ENCODE results near the gene CCNB2. TPM values are rescaled to one million over a fixed set of nuclear protein-coding genes. Genes with fewer than 3 reads are reported as not detected.
"Not testable (repeated sequence)": the region's sequence is repeated elsewhere in the genome, so short reads cannot be mapped to it uniquely, and the experiment has no call there.

The CCNB2 gene
- total RNA-seq, 2 donors from 2014 or later = 8.3 to 12.2 TPM

GRCh38 chr15:59140422-59141226 lies 35.7 kb downstream of the CCNB2 start:
- Histone ChIP-seq H3K9me3 (no peaks in the 10 kb centered on the region), H3K4me1 (replicated peaks) (no peaks in the 10 kb centered on the region), H3K27ac (no peak overlapping the region), H3K27me3 (replicated peaks; ENCODE audit: insufficient read depth) (no peaks in the 10 kb centered on the region), H3K4me3 (no peak overlapping the region), H3K36me3 (peaks cover 0 to 4% of the 10 kb centered on the region in 2 donors)
- no peak for DNase-seq (ENCODE audit: low spot score)
- TF ChIP-seq POLR2A (IDR thresholded peaks at IDR 0.05) (no peak), POLR2AphosphoS5 (IDR thresholded peaks at IDR 0.05) (no peak), CTCF (IDR thresholded peaks at IDR 0.05) (no peak)
- intact Hi-C loops (cut with DNase I) = no loop called here
- WGBS = 82% methylated on average over 6 of the region's 9 CpGs

GRCh38 chr15:59143281-59143680 lies 38.3 kb downstream of the CCNB2 start:
- no peaks in the 10 kb centered on the region for H3K9me3 ChIP-seq
- intact Hi-C loops (cut with DNase I) = no loop called here
- DNase-seq (ENCODE audit: low spot score) = no peak
- H3K4me3 ChIP-seq = no peak overlapping the region
- H3K4me1 ChIP-seq (replicated peaks) = no peaks in the 10 kb centered on the region
- TF ChIP-seq POLR2A (IDR thresholded peaks at IDR 0.05) (no peak), POLR2AphosphoS5 (IDR thresholded peaks at IDR 0.05) (no peak), CTCF (IDR thresholded peaks at IDR 0.05) (no peak)
- WGBS = 91% methylated on average over 5 of the region's 5 CpGs
- H3K36me3 ChIP-seq = no peaks in the 10 kb centered on the region
- H3K27ac ChIP-seq = no peak overlapping the region
- no peaks in the 10 kb centered on the region for H3K27me3 ChIP-seq (replicated peaks; ENCODE audit: insufficient read depth)

- H3K27me3 ChIP-seq (replicated peaks; ENCODE audit: insufficient read depth); H3K4me1 ChIP-seq (replicated peaks); H3K9me3 ChIP-seq; H3K36me3 ChIP-seq; DNase-seq (ENCODE audit: low spot score); H3K4me3 ChIP-seq; intact Hi-C loops (cut with DNase I); H3K27ac ChIP-seq: not testable (repeated sequence)
- WGBS = 72% methylated on average over 10 of the region's 10 CpGs
- peak in 3 of 4 experiments; percentile 37 to 58 (median 41) for TF ChIP-seq CTCF (IDR thresholded peaks at IDR 0.05)
Measured at GRCh38 chr15:59144594-59144993, 39.6 kb downstream of the CCNB2 start.

- H3K27ac ChIP-seq = no peak overlapping the region
- peaks cover 4% of the 10 kb centered on the region for H3K4me1 ChIP-seq (replicated peaks)
- H3K9me3 ChIP-seq = no peaks in the 10 kb centered on the region
Measured at GRCh38 chr15:59147666-59148065, 42.7 kb downstream of the CCNB2 start.

More at GRCh38 chr15:59147666-59148065, 42.7 kb downstream of the CCNB2 start:
- WGBS = 59% methylated on average over 5 of the region's 5 CpGs
- H3K36me3 ChIP-seq = no peaks in the 10 kb centered on the region
- H3K27me3 ChIP-seq (replicated peaks; ENCODE audit: insufficient read depth) = no peaks in the 10 kb centered on the region
- no peak for DNase-seq (ENCODE audit: low spot score)
- H3K4me3 ChIP-seq = no peak overlapping the region
- intact Hi-C loops (cut with DNase I) = no loop called here
- TF ChIP-seq CTCF (IDR thresholded peaks at IDR 0.05) = no peak
- TF ChIP-seq POLR2AphosphoS5 (IDR thresholded peaks at IDR 0.05) = no peak
- no peak for TF ChIP-seq POLR2A (IDR thresholded peaks at IDR 0.05)
